HG03457 (cell line): ENCODE results near the gene NFIA.
"Not testable (repeated sequence)": the region's sequence is repeated elsewhere in the genome, so short reads cannot be mapped to it uniquely, and the experiment has no call there.

ENCODE experiments used
- ATAC-seq: cut with Tn5 transposase; IDR thresholded peaks from one replicate; pipeline ENCODE4 v1.9.1; 2021; ENCODE audit warnings: moderate number of reproducible peaks; ENCODE audit not compliant: unreplicated experiment

Gene NFIA

DNA sequence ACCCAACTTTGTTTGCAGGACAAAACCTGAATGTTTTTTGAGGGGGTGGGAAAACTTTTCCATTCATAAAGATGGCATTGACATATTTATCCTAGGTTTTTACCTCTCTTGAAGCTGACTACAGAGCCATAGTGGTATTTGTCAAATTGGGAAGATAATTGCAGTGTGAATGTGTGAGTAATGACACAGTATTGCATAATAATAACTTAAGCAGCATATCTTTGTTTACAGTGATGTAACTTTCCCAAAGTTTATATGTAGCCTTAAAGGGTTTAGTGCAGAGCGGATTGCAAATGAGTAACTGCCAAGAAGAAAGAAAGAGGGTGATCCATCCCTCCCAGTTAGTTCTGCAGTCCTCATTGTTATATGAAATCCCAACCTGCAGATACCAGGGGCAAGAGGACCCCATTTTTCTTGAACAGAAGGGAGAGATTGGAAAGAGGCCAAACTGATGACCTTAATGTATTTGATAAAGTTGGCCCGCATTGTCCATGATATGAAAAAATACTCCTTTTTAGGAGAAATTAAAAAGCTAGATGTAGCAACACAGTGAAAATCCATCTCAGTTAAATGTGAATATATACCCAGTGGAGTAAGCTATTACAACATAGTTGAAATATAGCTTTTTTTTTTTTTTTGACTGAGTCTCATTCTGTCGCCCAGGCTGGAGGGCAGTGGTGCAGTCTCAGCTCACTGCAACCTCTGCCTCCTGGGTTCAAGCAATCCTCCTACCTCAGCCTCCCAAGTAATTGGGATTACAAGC, 23.7 kb upstream of the NFIA start:
- no peak for ATAC-seq

GRCh38 chr1:61061601-61062000, 20.8 kb upstream of the NFIA start:
- ATAC-seq = not testable (repeated sequence)

DNA sequence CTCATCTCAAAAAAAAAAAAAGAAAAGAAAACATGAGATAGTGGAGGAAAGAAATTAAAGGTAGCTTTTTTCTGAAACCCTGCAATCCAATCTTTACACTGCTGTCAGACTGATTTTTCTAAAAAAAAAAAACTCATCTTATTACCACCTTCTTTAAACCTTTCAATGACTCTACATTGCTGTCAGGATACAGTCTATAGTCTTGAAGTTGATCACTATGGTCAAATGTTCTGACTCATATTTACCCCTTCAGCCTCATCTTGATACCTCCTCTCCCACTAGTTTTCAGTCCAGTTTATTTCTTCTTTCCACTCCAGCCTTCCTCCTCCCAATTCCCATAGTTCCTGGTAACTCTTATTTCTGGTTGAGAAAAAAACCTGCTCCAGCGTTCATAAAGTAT, 17.7 kb upstream of the NFIA start:
- ATAC-seq = no peak

DNA sequence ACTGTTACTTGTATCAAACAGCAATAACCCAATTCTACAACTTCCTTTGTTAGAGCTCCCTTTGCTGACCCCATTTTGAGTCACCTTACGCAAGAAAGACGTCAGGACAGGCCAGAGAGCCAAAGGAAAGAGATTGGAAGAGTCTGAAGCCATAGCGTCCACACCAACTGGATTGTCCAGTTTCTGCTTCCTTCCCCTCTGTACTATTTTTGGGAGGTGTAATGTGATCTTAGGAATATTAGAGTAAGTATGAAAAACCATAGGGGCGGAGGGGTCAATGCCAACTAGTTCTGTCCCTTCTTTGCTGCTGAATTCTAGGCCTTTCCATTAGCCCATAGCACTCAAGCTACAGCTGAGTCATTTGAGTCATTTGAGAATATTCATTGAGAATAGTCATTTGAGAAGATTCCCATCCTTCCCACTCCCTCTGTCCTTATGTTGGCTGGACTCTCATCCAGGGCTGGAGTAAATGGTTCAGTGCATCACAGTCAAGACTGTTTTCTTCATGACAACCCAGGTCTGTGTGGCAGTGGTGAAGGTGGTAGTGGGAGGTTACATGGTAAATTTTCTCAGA, 14.8 kb upstream of the NFIA start:
- ATAC-seq = no peak

DNA sequence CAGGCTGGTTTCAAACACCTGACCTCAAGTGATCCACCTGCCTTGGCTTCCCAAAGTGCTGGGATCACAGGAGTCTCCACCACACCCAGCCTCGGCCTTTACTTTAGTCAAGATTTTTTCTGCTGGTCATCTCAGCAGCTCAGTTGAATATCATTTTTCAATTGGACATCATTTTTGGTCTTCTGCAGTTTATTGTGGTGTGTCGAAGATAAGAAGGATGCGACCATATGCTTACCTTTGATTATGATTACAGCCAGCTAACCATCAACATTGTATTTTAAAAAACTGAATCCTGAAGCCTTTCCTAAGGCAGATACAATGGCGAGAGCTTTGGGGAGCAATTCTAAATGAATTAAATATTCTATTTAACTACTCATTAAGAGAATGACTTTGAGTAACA, 12.3 kb upstream of the NFIA start:
- ATAC-seq = no peak

DNA sequence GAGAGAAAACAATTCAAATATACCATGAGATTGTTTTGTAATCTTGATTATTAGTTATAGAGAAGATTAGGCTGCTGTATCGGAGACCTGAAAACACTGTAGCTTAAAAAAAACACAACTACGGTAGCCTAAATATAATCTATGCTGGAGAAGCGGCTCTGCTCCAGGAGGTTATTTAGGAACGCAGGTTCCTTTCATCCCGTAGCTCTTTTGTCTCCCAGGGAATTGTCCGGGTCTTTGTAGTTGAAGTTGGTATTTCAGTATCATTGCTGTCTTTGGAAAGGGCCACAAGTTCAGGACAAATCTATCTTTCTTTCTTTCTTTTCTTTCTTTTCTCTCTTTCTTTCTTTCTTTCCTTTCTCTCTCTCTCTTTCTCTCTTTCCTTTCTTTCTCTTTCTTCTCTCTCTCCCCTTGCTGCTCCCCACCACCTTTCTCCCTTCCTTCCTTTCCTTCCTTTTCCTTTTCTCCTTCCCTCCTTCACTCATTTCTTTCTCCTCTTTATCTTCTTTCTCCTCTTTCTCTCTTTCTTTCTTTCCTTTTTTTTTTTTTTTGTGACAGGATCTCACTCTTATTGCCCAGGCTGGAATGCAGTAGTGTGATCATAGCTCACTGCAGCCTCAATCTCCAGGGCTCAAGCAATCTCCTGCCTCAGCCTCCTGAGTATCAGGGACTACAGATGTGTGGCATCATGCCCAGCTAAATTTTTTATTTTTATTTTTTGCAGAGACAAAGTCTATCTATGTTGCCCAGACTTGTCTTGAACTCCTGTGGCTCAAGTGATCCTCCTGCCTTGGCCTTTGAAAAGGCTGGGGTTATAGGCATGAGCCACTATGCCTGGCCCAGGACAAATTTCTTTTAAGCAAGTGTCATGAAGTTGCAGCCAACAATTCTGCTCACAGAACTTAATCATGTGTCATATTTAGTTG, 10.9 kb upstream of the NFIA start:
- no peak for ATAC-seq

- no peak for ATAC-seq
These were observed 8.5 kb upstream of the NFIA start for GRCh38 chr1:61073871-61074270.

GRCh38 chr1:61075833-61076232, 6.5 kb upstream of the NFIA start:
- not testable (repeated sequence) for ATAC-seq

DNA sequence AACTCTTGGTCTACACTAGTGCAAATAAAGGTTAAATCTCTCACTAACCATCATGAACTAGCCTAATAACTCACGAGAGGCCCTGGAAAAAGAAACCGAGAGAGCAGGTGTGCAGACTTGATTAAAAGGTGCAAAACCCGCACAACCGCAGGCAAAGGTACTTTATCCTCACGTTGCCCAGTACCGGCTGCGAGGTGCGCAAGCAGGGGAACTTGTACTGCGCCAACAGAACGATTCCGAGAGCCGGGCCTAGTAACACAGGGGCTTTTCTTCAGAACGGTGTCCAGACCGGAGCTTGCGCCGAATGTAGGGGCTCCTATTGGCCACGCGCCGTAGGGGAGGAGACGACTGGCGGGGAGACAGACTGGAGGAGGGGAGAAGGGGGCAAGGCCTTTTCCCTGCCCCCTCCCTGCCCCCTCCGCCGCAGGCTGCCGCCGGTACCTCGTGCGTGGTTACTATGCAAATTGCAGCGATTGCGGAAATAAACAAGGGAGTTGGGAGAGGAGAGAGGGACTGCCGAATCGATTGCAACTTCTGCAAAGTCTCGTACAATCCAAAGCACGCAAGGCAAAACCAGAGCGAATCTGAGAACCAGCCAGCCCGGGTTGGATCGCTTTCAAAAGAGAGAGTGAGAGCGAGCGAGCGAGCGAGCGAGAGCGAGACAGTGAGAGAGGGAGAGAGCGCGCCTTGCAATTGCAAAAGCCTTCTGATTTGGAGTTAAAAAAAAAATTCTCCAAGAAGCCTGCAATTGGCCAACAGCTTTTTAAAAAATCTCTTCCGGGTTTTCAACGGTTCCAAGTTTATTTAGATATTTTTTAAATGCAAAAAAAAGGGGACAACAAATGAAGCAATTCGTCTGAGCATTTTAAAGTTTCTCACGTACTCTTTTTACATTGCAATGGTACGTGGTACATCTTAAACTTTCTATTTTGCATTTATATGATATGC, 5.4 kb upstream of the NFIA start:
- ATAC-seq = peak; percentile 85

- ATAC-seq = peak; percentile 57
These were observed 4.5 kb upstream of the NFIA start for GRCh38 chr1:61077676-61078541.

DNA sequence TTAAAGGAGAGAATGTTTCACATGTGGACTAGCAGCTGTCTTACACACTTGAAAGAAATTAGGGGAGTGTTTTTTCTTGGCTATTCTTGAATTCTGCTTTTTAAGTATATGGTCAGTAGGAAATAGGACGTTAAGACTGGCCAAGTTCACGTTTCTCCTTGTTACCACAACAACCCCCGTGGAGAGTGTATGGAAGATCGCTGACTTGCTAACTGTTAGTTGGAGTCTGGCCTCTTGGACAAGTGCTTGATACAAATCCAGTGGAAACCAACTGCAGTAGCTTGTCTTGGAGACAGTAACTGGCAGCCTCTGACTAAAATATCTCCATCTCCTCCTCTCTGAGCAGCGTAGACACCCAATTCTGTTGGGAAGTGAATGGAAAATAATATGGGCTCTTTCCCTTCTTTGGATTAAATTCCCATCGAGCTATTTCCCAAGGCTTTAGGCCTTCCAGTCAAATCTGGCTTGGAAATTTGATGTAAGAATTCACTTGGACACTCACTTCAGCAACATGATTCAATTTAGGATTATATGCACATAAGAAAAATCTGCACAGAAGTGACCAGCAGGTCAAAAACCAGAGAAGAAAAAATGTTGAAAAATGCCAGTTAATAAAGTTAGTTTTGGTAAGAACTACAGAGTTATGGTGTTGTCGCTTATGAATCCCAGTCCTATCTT, 3.6 kb upstream of the NFIA start:
- no peak for ATAC-seq

GRCh38 chr1:61079296-61079897, 3.0 kb upstream of the NFIA start:
- no peak for ATAC-seq

GRCh38 chr1:61079898-61080336, 2.4 kb upstream of the NFIA start:
- ATAC-seq = no peak

DNA sequence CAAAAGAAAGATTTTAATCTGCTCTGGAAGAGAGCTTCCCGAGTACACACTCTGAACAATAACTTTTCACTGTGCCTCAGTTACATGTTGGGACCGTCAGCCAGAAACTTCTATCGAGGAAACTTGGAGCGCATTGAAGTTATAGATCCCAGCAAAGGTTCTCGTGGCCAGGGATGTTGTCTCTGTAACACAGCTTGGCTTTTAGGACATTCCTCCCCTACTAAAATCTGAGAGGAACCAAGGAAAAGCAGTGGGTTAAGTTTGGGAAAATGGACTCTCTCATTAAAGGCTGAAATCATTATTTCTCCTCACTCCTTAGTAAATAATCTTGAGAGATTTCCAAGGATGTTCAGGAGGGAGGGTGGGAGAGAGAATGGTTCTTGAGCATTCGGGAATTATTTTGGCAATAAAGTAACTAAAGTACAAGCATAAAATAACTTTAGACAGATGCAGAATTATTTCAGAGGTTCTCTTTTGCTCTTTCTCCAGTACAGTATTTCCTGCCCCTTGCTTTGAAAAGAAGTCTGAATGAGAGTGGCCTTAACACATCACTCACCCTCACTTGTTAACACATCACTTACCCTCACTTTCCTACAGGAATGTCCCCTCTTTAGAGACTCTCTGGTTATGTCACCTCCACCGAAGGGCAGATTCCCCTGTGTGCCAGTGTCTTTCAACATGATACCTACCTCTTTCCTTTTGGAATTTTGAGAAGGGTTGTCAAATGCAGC, 1.8 kb upstream of the NFIA start:
- no peak for ATAC-seq

DNA sequence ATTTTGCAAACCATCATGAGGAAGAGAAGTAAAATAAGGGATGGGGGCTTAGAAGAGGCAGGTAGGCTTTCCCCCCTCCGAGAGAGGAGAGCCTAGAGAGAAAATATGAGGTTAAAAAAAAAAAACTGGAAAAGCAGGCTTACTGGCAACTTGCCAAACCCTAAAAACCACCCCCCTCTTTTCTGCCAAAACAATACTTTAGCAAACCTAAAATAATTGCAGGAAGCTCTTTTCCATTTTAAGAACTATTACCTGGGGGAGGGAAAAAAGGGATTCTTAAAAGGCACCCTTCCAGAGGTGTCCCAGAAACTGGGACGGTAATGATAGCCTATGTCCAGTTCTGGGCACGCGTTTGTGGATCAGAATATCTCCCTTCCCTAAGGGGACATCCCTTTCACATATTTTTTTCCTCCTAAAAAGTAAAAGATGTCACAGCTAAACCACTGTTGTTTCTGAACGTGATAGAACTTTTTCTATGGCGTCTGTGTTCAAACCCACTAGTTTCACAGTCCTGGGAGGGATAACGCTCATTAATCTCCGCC, 1.1 kb upstream of the NFIA start:
- ATAC-seq = no peak

DNA sequence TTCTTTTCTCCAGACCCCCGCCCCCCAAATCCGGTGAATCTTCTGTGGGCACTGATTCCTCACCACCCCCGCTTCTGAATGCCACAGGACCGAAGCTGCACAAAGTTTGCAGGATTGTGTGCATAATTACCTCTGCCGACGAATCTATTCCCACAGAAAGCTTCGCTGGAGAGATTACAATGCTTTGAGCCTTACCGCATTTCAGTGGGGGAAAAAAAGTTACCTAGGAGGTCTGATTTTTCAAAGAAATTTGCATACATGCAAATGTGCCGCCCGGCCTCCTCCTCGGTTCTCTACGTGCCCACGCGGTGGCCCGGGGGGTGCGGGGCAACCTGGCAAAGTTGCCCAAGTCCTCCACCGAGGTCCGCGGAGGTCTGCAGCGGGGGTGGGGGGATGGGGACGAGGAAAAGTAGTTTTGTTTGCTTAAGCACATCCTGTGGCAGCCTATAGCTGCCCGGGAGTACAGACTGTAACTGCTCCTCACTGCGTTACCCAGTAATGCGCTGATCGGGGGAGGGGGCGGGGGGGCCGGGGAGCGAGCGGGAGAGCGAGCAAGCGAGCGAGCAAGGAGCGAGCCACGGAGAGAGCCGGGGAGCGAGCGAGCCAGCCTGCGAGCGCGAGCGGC, 563 bp upstream of the NFIA start:
- ATAC-seq = no peak
